Activated B cell treated with CpG ODN at 0.5 μM for 24 hours (primary cell): ENCODE data around the gene CAMK2G. TPM values are rescaled to one million over a fixed set of nuclear protein-coding genes. Genes with fewer than 3 reads are reported as not detected.

Source experiments
- ATAC-seq: fragments of 200-7000 bp; cut with Tn5 transposase; one replicate; pipeline ENCODE4 v1.10.0; 2021; ENCODE audit warnings: low read depth, mild to moderate bottlenecking, moderate library complexity
- CTCF ChIA-PET: fragments of 350-600 bp; sonication (Branson Sonifier 250); formaldehyde crosslinking; loops from one replicate; lab custom pipeline; 2021; ENCODE audit warnings: antibody characterized with exemption; lab: Charles Lee
- POLR2A ChIA-PET: fragments of 350-600 bp; sonication (Branson Sonifier 250); formaldehyde crosslinking; loops from one replicate; lab custom pipeline; 2021; ENCODE audit warnings: antibody characterized with exemption; lab: Charles Lee
- DNase-seq: peaks from one replicate; pipeline ENCODE4 v3.0.0; 2022
- H3K27ac Mint-ChIP-seq: one replicate; pipeline ENCODE4 v1.8.0; 2020; ENCODE audit warnings: mixed read lengths
- H3K27me3 Mint-ChIP-seq: one replicate; pipeline ENCODE4 v1.8.0; 2021; ENCODE audit warnings: mixed read lengths
- H3K36me3 Mint-ChIP-seq: one replicate; pipeline ENCODE4 v1.8.0; 2021; ENCODE audit warnings: low read depth, mixed read lengths
- H3K4me1 Mint-ChIP-seq: one replicate; pipeline ENCODE4 v1.8.0; 2021; ENCODE audit warnings: mixed read lengths
- H3K4me3 Mint-ChIP-seq: one replicate; pipeline ENCODE4 v1.8.0; 2020; ENCODE audit warnings: mild to moderate bottlenecking, mixed read lengths
- H3K9me3 Mint-ChIP-seq: one replicate; pipeline ENCODE4 v1.8.0; 2020; ENCODE audit warnings: mixed read lengths
- intact Hi-C: fragments of 100-400 bp; cut with micrococcal nuclease; formaldehyde crosslinking; loops from one replicate; pipeline ENCODE4 v1.15.1; 2024
- total RNA-seq: library from RNA; stranded (reverse); gene quantifications from 2 replicates; pipeline ENCODE4 v1.2.3, GENCODE V29; 2022
- TF ChIP-seq, protein P1 (sequence below): fragments of 200-600 bp; IDR thresholded peaks from one replicate; pipeline ENCODE4 v1.8.0; 2022; ENCODE audit warnings: antibody characterized with exemption, mild to moderate bottlenecking

CAMK2G gene
- total RNA-seq, 1 donor from 2014 or later: 19.9 TPM

DNA sequence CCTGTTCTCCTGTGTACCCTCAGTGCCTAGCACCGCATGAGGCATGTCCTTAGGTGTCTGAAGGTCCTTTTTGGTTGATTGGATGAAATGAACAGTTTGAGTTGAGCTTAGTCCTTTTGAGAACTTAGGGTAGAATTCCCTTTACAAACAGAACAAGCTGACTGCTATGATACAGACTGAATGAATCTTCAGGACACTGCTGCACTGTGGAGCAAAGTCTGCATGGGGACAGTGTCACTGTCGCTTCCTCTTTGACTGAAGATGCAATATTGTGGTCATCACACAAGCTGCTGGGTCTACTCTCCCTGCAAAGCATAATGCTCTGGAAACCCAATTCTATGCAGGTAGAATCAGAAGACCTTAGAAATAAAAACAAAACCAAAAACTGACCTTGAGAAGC, 28.0 kb upstream of the CAMK2G start:
- ATAC-seq (no peak), DNase-seq (no peak)
- no peaks in the 10 kb centered on the region for H3K36me3 Mint-ChIP-seq
- CTCF ChIA-PET: interaction anchor here (0.9 to 1.3 kb wide), 4 partner anchors 14 to 54 kb away, joined by 3 to 4 read pairs (median 3); no protein-coding TSS in a partner anchor
- no peak overlapping the region for H3K27ac Mint-ChIP-seq
- H3K4me1 Mint-ChIP-seq: peaks cover 5% of the 10 kb centered on the region
- peaks cover 19% of the 10 kb centered on the region for H3K27me3 Mint-ChIP-seq
- TF ChIP-seq, protein P1, sequence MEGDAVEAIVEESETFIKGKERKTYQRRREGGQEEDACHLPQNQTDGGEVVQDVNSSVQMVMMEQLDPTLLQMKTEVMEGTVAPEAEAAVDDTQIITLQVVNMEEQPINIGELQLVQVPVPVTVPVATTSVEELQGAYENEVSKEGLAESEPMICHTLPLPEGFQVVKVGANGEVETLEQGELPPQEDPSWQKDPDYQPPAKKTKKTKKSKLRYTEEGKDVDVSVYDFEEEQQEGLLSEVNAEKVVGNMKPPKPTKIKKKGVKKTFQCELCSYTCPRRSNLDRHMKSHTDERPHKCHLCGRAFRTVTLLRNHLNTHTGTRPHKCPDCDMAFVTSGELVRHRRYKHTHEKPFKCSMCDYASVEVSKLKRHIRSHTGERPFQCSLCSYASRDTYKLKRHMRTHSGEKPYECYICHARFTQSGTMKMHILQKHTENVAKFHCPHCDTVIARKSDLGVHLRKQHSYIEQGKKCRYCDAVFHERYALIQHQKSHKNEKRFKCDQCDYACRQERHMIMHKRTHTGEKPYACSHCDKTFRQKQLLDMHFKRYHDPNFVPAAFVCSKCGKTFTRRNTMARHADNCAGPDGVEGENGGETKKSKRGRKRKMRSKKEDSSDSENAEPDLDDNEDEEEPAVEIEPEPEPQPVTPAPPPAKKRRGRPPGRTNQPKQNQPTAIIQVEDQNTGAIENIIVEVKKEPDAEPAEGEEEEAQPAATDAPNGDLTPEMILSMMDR: no peak
- POLR2A ChIA-PET: interaction anchor here (0.6 to 0.7 kb wide), 2 partner anchors 16 to 492 kb away, joined by 5 to 7 read pairs; no protein-coding TSS in a partner anchor
- H3K4me3 Mint-ChIP-seq: no peak overlapping the region
- intact Hi-C loops: no loop called here
- no peaks in the 10 kb centered on the region for H3K9me3 Mint-ChIP-seq

DNA sequence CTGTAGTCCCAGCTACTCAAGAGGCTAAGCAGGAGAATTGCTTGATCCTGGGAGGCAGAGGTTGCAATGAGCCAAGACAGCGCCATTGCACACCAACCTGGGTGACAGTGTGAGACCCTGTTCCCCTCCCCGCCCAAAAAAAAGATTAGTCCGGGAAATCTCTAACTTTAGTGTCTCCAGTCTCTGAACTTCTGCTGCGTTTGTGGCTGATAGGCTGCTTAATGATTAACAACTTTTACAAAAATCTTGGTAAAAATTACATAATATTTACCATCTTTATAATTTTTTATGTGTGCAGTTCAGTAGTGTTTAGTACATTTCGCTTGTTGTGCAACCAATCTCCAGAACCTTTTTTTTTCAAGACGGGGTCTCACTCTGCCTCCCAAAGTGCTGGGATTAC, 26.9 kb upstream of the CAMK2G start:
- intact Hi-C loops: no loop called here
- H3K4me3 Mint-ChIP-seq: no peak overlapping the region
- H3K27me3 Mint-ChIP-seq: peaks cover 12% of the 10 kb centered on the region
- DNase-seq (no peak), ATAC-seq (no peak)
- H3K36me3 Mint-ChIP-seq: no peaks in the 10 kb centered on the region
- ChIA-PET CTCF (no interaction called here), POLR2A (interaction anchor here (0.7 kb wide), 1 partner anchor 26 kb away, joined by 4 read pairs; no protein-coding TSS in a partner anchor)
- TF ChIP-seq, protein P1: no peak
- H3K4me1 Mint-ChIP-seq: peaks cover 5% of the 10 kb centered on the region
- H3K9me3 Mint-ChIP-seq: no peaks in the 10 kb centered on the region
- no peak overlapping the region for H3K27ac Mint-ChIP-seq

DNA sequence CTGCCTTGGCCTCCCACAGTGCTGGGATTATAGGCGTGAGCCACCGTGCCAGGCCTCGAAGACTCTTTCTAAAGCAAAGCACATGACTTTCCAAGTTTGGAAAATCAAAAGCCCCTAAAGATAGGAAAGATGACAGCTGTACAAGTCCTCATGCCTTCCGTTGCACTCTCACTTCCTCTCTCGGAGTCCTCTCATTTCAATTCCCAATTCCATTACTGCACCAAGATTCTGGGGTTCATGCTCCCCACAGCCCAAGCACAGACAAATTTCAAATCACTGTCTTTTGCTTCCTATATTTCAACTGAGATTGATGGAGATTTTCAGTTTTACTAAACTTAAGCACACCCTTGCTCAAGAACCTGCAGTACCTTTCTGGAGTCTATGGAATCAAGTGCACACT, 25.7 kb upstream of the CAMK2G start:
- DNase-seq (no peak), ATAC-seq (no peak)
- TF ChIP-seq, protein P1: no peak
- peaks cover 8% of the 10 kb centered on the region for H3K27me3 Mint-ChIP-seq
- no peak overlapping the region for H3K27ac Mint-ChIP-seq
- intact Hi-C loops: no loop called here
- no peaks in the 10 kb centered on the region for H3K36me3 Mint-ChIP-seq
- CTCF ChIA-PET: interaction anchor here (1.0 to 2.7 kb wide), 3 partner anchors 10 to 41 kb away, joined by 3 to 8 read pairs (median 4); no protein-coding TSS in a partner anchor
- H3K4me3 Mint-ChIP-seq: no peak overlapping the region
- POLR2A ChIA-PET: no interaction called here
- H3K4me1 Mint-ChIP-seq: peaks cover 5% of the 10 kb centered on the region
- no peaks in the 10 kb centered on the region for H3K9me3 Mint-ChIP-seq

DNA sequence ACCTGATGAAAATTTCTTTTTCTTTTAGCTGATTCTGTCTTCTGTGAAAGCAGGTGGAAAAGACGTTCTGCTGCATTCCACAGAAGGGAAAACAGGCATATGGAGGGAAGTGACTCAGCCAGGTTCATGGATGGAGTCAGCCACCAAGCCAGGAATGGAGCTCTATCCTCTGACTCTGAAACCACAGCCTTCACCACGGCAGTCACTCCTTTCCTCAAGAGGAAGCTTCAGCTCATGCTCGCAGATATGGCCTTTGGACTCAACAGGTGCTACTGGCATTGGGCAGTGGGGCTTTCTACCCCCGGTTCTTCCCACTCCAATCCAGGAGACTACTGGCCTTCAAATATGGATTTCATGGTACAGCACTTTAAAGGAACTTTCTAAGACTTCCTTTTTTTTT, 25.1 kb upstream of the CAMK2G start:
- Mint-ChIP-seq H3K36me3 (no peaks in the 10 kb centered on the region), H3K4me3 (no peak overlapping the region), H3K4me1 (peaks cover 5% of the 10 kb centered on the region), H3K9me3 (no peaks in the 10 kb centered on the region), H3K27me3 (peaks cover 8% of the 10 kb centered on the region), H3K27ac (no peak overlapping the region)
- DNase-seq: no peak
- ATAC-seq: no peak
- CTCF ChIA-PET: interaction anchor here (1.0 to 2.7 kb wide), 3 partner anchors 9 to 41 kb away, joined by 3 to 8 read pairs (median 4); no protein-coding TSS in a partner anchor
- POLR2A ChIA-PET: no interaction called here
- intact Hi-C loops: no loop called here
- TF ChIP-seq, protein P1: no peak

DNA sequence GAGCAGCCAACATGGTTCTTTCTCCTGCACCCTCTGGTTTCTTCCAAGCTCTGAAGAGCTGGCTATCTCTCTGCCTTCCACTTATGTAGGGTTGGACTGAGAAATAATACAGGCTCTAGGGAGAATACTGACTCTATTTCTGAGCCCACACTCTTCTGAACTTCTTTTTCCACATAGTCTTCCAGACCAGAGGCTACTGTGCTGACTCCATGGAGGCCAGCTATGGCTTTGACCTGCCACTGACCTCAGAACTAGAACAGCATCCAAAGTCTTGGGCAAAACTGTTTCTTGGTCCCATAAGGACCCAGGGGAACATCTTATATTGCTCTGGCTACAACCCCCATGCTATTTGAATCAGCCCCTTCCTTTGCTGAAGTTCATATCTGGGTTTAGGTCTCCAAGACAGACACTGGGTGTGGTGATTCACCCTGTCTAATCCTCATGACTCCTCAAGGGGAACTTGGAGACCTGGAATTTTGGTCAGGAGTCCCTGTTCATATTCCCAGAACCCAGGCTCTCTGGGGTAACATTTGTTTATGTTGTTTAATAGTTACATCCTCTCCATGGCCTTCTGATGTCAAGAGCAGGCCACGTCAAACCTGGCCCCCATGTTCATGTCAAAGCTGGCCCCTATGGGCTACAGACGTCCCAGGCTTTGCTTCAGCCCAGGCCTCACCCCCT, 24.5 kb upstream of the CAMK2G start:
- H3K36me3 Mint-ChIP-seq: no peaks in the 10 kb centered on the region
- DNase-seq: no peak
- ChIA-PET POLR2A (no interaction called here), CTCF (interaction anchor here (1.4 to 2.7 kb wide), 2 partner anchors 9 to 42 kb away, joined by 4 to 8 read pairs; no protein-coding TSS in a partner anchor)
- no peak for ATAC-seq
- TF ChIP-seq, protein P1: no peak
- intact Hi-C loops: no loop called here
- H3K9me3 Mint-ChIP-seq: no peaks in the 10 kb centered on the region
- peaks cover 8% of the 10 kb centered on the region for H3K27me3 Mint-ChIP-seq
- no peak overlapping the region for H3K27ac Mint-ChIP-seq
- H3K4me3 Mint-ChIP-seq: no peak overlapping the region
- H3K4me1 Mint-ChIP-seq: peaks cover 5% of the 10 kb centered on the region
